ENCODE data around the gene MCOLN2. TPM values are rescaled to one million over a fixed set of nuclear protein-coding genes. Genes with fewer than 3 reads are reported as not detected.
"Not testable (repeated sequence)": the region's sequence is repeated elsewhere in the genome, so short reads cannot be mapped to it uniquely, and the experiment has no call there.

Gene MCOLN2
- total RNA-seq, 1 donor from 2014 or later: 41.2 TPM

DNA sequence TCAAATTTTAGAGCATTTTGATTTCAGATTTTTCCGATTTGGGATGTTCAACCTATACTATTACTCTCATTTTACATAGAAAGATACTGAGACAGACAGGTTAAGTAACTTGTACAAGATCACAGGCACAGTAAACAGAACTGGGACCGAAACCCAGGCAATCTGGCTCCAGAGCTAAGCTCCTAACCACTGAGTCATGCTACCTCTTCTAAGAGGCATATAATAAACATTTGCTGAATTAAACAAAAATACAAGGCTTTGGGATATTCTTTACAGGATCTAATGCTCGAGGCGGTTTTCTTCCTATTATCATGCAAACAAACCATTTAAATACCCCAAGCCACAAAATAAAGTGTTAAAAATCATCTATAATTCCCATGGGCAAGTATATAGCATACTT lies 50.3 kb downstream of the MCOLN2 start:
- intact Hi-C loops (cut with micrococcal nuclease): no loop called here

DNA sequence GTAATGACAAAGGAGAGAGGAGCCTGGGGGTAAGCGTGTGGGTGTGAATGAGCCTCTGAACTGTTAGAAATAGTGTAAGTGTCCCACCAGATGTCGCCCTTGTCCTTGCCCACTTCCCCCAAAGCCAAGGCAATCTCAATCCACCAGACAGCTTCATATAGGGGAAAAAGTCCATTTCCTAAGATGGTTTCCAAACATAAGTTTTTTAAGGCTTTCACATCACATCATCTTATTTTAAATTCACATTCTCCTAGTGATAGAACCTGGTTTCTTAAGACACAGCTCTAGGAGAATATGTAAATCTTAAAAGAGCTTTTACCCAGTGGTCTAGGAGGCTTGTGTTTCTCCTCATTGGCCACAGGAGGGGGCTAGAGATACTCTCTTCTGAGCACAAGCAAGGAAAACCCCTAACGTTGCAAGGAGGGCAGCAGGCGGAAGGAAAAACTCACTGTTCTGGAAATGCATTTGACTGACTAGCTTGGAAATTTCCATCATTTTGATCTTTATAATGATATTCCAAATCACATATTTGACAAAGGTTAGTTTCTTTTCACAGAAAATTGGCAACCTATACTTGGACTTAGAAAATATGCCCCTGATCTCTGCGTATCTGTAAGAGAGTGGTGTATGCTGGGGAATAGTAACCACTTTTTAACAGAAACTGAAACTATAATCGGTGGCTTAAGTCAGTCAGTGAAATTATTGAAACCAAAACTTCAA lies 52.0 kb downstream of the MCOLN2 start:
- intact Hi-C loops (cut with micrococcal nuclease): loop anchor here (1.0 to 2.0 kb wide), 26 partner anchors 14 to 1074 kb away; partner anchors contain the start of genes BCL10, C1orf52, CCN1 and PRKACB

DNA sequence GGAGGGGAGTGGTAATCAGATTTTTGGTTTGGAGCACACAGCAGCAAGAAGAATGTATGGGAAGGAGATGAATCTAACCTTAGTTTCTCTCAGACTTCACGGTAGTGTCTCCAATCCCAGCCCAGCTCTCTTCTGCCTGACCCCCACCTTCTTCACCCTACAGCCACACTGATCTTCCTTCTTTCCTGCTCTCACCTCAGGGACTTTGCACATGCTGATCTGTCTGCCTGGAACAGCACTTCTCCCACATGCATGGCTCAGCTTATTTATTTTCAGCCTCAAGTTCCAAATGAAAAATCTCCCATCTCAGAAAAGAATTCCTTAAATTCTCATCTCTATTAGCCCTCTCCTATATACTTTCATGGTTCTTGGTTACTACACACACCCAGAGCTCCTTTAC lies 55.1 kb downstream of the MCOLN2 start:
- intact Hi-C loops (cut with micrococcal nuclease): no loop called here

DNA sequence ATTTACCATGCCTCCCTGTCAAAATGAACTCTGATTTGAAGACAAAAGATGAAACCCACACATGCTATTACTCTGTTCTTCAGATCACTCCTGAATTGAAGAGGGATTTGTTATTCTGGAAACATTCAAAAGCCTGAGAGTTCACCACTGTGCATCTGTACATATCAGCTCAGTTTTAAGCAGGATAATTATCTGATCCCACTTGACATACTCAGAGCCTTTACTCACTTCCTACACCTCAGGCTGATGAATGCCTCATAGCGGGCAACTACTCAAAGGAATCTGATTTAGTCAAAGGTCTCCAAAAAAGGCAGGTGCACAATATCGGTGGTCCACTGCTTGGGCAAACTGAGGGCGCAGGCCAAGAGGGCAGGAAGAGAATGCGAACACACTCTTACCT lies 56.4 kb downstream of the MCOLN2 start:
- intact Hi-C loops (cut with micrococcal nuclease): no loop called here

DNA sequence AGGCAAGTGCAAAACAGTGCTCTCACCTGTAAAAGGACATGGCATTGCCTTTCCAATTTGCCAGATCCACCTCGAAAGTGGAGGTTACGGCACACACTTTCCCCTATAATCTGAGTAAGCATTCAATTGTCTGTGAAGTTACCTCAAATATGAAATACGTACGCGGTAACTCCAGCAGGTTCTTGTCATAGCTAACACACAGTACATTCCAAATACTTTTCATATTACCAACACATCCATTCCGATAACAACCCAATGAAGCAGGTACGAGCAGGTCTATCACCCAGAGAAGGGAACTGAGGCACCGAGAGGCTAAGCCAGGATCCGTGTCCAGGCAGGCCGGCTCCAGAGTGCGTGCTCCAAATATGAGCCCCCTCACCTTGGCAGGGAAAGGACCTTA lies 57.2 kb downstream of the MCOLN2 start:
- intact Hi-C loops (cut with micrococcal nuclease): loop anchor here (10.0 kb wide), 2 partner anchors 945 to 1005 kb away; partner anchors contain the start of gene TTLL7

DNA sequence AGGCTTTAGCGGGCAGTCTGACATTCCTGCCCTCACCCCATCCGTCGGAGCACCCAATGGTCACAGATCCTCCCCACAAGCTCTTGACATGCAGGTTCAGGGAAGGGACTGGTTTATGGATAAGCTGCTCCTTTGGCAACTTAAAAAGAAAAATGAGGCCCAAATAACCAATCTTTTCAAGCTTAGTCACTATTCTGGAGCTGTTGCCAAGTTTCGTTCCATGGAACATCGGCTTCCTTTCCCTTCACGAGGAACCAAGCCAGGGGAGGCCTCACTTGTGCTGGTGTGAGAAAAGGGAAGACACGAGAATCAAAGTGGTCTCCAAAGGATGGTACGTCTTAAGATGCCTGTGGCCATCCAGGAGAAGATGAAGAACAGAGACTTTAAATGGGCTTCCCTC lies 57.8 kb downstream of the MCOLN2 start:
- intact Hi-C loops (cut with micrococcal nuclease): loop anchor here (10.0 kb wide), 2 partner anchors 944 to 1004 kb away; partner anchors contain the start of gene TTLL7

DNA sequence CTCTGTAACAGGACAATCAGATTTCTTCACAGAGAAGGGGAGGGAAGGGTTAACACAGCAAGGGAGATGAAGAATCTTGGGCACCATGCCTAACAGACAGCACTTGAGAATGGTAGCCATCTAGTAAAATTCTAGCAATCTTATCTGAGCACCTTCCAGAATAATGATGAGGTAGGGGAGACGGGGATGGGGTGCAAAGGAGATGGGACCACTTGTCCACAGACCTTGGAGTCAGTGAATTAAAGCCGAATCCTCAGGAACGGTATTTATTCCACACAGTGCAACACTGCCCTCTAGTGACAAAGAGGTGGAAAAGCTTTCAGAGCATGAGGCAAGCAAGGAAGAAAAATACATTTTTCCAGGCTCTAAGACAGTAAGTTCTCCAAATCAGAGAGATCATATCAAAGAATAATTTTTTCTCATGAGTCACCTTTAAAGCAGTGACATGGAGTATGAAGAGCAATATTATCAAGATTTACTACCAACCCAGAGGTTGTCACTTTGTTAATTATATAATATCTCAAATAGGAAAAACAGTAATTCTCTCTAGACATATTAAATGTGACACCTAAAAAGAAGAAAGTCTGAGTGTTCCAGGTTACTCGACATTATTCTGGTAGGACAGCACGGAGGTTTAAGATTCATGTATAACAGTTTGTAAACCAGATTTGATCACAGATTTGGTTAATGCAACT lies 60.6 kb downstream of the MCOLN2 start:
- intact Hi-C loops (cut with micrococcal nuclease): loop anchor here (1.0 to 10.0 kb wide), 13 partner anchors 154 to 1031 kb away; partner anchors contain the start of genes CTBS, PRKACB, SSX2IP and TTLL7

DNA sequence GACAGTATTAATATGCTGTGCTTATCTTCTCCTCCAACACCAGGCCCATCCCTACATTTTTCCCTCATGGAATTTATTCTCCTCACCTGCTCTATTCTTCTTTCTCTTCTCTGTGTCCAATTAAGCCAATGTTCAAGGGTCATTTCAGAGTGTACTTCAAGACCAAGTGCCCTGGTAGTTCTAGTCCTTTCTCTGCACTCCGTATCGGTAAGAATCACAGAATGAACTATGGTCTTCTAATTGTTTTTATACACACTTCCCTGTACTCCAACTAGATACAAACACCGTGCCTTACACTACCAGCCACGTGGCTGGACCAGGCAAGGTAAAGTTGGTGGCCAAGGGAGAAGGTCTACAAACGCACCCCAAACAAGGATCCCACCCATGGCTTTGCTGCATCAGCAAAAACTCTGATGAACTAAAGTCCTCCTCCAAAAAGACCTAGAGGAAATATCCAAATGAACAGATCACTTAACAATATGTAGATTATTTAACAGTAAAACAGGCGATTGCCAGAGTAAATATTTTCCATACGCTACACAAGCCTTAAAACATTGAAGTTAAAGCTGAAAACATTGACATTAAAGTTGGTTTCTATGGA lies 63.8 kb downstream of the MCOLN2 start:
- intact Hi-C loops (cut with micrococcal nuclease): loop anchor here (5.0 to 10.0 kb wide), 3 partner anchors 631 to 998 kb away; partner anchors contain the start of genes SAMD13 and TTLL7

DNA sequence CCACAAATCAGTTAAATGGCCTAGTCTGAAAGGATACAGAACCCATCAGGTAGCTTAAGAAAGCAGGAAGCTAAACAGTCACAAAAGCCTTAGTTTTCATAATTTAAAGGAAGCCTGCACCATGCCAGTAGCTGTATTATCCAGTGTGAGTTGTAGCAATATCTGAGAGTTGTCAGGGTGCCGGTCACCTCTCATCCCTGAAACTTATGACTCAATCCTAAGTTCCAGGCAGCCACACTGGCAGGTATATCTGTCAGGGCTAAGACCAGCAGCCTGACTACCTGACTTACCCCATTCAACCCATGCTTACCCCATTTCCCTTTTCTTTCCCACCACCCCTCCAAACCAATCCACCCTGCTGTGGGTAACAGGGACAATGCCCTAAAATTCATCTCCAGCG lies 66.1 kb downstream of the MCOLN2 start:
- intact Hi-C loops (cut with micrococcal nuclease): loop anchor here (5.0 to 10.0 kb wide), 3 partner anchors 629 to 996 kb away; partner anchors contain the start of genes SAMD13 and TTLL7

DNA sequence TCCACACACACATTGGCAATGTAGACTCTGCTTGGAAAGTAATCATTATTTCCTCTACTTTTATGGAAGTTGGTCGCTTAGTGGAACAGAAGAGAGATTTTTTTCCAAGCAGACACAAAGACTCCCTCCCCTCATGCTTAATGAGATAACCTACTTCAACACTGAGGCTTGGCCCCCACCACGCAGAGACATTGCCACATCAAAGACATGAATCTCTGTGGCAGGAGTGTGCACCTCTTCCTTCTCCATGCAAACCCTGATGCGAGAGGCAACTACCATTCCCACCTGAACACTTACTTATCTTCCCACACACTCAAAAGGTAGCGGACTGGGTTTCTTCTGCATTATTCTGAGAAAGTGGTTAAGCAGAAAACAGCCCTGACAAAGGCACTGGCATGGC lies 66.6 kb downstream of the MCOLN2 start:
- intact Hi-C loops (cut with micrococcal nuclease): loop anchor here (5.0 to 10.0 kb wide), 3 partner anchors 628 to 996 kb away; partner anchors contain the start of genes SAMD13 and TTLL7

DNA sequence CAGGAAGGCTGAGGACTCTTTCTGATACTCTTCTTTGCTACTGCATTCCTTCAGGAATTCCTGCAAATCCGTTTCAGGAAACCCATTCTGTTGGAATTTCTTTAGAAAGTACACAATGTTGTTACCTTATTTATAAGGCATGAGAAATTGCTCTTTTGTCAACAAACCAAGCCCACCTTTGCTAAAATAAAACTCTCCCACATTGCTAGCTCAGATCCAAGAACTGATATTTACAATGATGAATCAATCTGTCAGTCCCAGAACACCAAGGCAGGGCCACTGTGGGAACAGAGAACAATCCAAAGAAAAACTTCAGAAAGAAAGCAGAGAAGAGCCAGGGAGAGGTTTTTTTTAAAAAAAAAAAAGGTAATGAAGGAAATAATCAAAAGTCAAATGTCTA lies 67.3 kb downstream of the MCOLN2 start:
- intact Hi-C loops (cut with micrococcal nuclease): no loop called here

DNA sequence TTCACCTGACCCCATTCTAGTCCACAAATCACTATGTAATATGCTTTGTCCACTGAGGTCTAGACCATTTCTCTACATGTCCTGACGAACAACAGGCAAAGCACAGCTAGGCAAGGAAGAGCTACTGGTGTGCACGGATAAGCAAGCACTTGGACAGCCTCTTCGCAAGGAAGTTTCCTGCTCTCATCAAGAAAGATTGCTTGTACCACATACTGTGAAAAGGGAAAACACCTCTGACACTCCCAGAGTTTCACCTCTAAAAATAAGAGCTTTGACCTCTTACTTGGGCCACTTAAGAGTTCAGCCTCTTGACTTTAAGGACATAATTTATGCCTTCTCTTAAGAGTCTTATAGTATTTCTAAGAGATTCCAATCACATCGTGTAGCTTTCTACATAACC lies 67.9 kb downstream of the MCOLN2 start:
- intact Hi-C loops (cut with micrococcal nuclease): no loop called here

DNA sequence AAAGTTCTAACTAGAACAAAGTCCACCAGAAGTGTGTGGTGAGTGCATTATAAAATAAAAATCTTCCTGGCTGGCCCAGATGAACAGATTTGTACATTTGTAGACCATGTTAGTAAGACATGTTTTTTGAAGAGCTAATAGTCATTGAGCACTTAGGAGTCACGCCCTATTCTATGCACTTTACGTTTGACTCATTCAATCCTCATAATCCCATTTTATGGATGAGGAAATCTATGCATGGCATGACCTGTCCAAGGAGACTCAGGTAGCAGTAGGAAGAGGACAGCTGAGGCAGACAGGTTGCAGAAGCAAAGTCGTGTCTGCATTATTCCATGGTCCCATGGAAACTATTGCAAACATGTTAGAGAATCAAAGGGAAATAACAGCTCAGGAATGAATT lies 73.6 kb downstream of the MCOLN2 start:
- intact Hi-C loops (cut with micrococcal nuclease): no loop called here

DNA sequence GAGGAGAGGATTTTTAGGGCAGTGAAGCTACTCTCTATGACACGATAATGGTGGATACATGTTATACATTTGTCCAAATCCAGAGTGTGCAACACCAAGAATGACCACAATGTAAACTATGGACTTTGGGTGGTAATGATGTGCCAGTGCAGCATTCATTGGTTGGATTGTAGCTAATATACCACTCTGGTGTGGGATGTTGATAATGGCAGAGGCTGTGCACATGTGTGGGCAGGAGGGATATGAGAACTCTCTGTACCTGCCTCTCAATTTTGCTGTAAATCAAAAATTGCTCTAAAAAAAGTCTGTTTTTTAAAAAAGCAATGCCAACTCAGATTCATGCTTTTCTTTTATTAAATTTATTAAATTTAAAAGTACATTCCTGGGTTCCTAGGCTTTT lies 76.8 kb downstream of the MCOLN2 start:
- intact Hi-C loops (cut with micrococcal nuclease): no loop called here

DNA sequence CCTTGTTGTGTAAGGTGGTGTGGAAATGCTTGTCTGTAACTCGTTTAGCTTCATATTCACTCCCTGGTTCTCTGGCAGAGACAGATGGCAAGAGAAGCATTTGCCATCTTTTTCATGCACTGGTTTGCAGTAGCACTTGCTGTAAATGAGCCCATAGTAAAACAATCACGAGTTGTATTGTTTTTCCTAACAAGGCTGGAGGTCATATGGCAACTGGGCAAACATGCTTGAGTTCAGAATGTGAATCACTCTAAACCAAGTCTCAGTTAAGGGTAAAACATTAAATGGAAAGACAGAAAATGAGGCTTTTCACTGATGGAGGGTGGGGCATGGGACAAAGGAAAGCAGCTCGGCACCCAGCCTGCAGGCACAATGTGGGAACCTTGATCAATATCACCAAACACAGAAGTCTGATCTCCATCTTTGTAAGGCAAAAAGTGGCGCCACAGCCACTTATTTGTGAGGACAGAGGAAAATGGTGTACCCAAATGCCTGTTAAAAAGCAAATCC lies 77.4 kb downstream of the MCOLN2 start:
- intact Hi-C loops (cut with micrococcal nuclease): no loop called here

DNA sequence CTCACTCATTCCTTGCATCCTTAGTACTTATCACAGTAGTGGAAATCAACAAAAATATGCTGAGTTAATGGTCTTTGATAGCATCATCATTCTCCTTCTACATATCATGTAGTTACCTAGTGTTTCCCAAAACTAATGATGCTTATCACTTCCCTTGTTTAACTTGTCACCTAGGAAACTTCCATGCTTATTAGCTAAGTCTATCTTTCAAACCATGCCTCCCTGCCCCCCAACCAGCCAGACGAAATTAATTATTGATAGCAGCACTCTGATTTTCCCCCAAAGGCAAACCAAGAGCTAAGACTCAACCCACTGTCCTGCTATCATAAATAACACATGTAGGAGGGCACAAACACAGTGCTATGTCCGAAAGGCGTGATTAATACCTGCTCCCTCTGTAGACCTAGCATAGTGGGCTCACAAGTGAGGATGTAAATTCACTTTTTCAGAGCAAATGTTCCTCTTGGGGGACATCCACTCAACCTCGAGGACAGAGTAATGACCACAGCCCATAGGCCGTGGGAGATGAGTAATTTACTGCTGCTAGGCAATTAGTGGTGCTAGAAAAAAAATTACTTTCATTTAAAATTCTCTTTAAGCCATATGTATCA lies 78.1 kb downstream of the MCOLN2 start:
- intact Hi-C loops (cut with micrococcal nuclease): no loop called here

DNA sequence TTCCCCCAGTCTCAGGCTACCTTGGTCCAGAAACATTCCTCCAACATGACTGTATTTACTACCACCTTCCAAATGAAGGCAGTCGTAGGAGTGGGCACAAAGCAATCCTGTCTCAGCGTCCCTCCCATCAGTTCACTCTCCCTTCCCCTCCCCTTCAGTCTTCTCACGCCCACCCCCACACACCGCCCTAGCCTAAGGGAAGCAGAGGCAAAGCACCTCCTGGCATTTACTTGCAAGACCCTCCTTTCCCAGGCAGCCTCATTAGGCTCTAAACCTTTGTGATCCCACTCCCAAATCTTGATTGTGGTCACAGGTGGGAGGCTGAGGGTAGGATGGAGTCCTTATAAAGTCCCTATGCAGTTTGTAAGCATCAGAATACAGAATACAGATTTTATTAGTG lies 80.0 kb downstream of the MCOLN2 start:
- intact Hi-C loops (cut with micrococcal nuclease): no loop called here

DNA sequence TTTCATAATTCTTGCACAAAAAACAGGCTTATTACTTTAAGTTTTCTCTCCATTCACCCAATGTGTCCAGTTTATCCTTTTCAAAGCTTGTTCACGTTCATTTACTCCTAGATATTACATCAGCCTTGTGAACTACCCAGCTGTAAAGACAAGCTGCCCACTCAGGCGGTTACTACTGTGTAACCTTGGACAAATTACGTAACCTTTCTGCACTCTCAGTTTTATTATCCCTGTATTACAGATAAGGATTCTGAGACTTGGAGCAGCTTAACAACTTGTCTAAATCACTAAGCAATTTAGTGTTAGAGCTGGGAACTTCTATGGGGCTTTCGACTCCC lies 83.4 kb downstream of the MCOLN2 start:
- intact Hi-C loops (cut with micrococcal nuclease): no loop called here

DNA sequence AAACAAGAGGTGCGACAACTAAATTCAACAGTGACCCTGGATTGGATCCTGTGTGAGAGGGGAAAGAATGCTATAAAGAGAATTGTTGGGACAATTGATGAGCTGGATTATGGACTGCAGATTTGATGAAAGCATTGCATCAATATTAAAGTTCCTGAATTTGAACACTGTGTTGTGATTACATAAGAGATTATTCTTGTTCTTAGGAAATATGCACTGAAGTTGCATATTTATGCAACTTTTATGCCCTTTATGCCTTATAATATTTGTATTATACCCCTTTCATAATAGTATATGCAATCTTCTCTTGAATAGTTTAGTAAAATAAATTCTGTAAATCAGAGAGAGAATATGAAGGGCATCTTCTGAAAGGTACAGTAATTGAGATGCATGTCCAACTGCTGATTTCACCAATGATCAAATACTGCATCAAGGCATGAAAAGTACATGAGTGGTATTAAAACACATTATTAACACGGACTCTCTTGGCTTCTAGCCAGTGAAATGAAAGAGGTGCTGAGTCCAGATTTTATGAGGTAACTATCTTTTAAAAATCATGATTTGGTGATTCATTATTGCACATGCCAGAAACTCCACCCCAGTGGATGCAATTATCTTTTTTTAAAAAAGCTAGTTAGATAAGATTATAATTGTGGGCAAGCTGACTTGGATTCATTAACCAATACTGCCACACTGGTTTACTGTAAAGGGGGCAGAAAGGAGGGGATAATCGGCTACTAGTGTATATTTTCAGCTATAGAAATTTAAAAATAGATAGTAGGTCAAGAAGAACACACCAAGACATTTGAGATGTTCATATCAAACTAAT lies 84.0 kb downstream of the MCOLN2 start:
- intact Hi-C loops (cut with micrococcal nuclease): no loop called here

DNA sequence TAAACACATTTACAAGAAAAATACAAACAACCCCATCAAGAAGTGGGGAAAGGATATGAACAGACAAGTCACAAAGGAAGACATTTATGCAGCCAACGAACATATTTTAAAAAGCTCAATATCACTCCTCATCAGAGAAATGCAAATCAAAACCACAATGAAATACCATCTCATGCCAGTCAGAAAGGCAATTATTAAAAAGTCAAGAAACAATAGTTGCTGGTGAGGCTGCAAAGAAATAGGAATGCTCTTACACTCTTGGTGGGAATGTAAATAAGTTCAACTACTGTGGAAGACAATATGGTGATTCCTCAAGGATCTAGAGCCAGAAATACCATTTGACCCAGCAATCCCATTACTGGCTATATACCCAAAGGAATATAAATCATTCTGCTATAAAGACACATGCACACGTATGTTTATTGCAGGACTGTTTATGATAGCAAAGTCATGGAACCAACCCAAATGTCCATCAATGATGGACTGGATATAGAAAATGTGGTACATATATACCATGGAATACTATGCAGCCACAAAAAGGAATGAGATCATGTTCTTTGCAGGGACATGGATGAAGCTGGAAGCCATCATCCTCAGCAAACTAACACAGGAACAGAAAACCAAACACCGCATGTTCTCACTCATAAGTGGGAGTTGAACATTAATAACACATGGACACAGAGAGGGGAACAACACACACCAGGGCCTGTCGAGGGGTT lies 88.0 kb downstream of the MCOLN2 start:
- intact Hi-C loops (cut with micrococcal nuclease): not testable (repeated sequence)
